DOHH2 (cell line): ENCODE results near the gene DRP2.

ENCODE experiments used
- EZH2phosphoT487 ChIP-seq: fragments of 200-600 bp; sonication (generic); IDR thresholded peaks from 2 replicates; pipeline ENCODE4 v1.6.1; 2017; ENCODE audit warnings: borderline replicate concordance, mild to moderate bottlenecking, antibody characterized with exemption, low read length, moderate library complexity, mixed read lengths
- TF ChIP-seq, protein P1 (sequence below): fragments of 200-600 bp; sonication (generic); IDR thresholded peaks from one replicate; pipeline ENCODE4 v1.5.1; 2014; ENCODE audit warnings: antibody characterized with exemption, mild to moderate bottlenecking, low read depth, low read length; ENCODE audit not compliant: poor library complexity, severe bottlenecking

DNA sequence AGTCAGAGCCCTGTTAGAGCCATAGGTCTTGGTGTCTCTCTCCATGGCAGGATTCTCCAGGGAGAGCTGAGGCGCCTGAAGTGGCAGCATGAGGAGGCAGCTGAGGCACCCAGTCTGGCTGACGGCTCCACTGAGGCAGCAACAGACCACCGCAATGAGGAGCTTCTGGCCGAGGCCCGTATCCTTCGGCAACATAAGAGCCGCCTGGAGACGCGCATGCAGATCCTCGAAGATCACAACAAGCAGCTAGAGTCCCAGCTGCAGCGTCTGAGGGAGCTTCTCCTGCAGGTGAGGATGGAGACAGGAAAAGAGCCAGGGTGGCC is 38.6 kb downstream of the DRP2 start:
- TF ChIP-seq, protein P1, sequence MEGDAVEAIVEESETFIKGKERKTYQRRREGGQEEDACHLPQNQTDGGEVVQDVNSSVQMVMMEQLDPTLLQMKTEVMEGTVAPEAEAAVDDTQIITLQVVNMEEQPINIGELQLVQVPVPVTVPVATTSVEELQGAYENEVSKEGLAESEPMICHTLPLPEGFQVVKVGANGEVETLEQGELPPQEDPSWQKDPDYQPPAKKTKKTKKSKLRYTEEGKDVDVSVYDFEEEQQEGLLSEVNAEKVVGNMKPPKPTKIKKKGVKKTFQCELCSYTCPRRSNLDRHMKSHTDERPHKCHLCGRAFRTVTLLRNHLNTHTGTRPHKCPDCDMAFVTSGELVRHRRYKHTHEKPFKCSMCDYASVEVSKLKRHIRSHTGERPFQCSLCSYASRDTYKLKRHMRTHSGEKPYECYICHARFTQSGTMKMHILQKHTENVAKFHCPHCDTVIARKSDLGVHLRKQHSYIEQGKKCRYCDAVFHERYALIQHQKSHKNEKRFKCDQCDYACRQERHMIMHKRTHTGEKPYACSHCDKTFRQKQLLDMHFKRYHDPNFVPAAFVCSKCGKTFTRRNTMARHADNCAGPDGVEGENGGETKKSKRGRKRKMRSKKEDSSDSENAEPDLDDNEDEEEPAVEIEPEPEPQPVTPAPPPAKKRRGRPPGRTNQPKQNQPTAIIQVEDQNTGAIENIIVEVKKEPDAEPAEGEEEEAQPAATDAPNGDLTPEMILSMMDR, result no peak
- no peak for TF ChIP-seq EZH2phosphoT487
